H1 (cell line): ENCODE measurements around the gene MOGAT2. TPM values are rescaled to one million over a fixed set of nuclear protein-coding genes. Genes with fewer than 3 reads are reported as not detected.

Experiments
- BCL11A ChIP-seq, 2 experiments: IDR thresholded peaks; one replicate each; pipeline ENCODE4 v1.6.1; 2011; ENCODE audit warnings: low read depth in 2 of 2, low read length in 2 of 2, mild to moderate bottlenecking in 2 of 2
- BRCA1 ChIP-seq: IDR thresholded peaks from 2 replicates; pipeline ENCODE4 v1.6.1; 2012; ENCODE audit warnings: low read depth, low read length, improper control_type of control experiment
- YY1 ChIP-seq: IDR thresholded peaks from 2 replicates; pipeline ENCODE4 v1.6.1; 2011; ENCODE audit warnings: low read depth, mild to moderate bottlenecking, low read length
- polyA plus RNA-seq, 7 experiments: library from polyadenylated mRNA; depleted of rRNA in 3 of 7; stranded (reverse) in 5 of 7; unstranded in 2 of 7; fragments of >200 nt in 5 of 7; fragments of 200-250 nt in 2 of 7; gene quantifications; 1 replicate in 5 of 7; 2 replicates in 1 of 7; 4 replicates in 1 of 7; pipeline versions ENCODE4 v1.2.1 to v1.2.3, GENCODE V29; 2011 to 2013; ENCODE audit warnings: missing spikeins in 2 of 7, mixed read lengths in 2 of 7
- total RNA-seq: library from RNA; stranded (reverse); fragmentation: NEBNext Ultra II Directional; extraction: Animal tissue kit (Norgen Biotek cat#: 25700); gene quantifications from 2 replicates; pipeline ENCODE4 v1.2.1, GENCODE V29; 2021

MOGAT2 gene
- total and polyA plus RNA-seq, 2 of the 8 experiments (the other 6 are each of a cell fraction or from before 2014, with no cell fraction given): not detected

DNA sequence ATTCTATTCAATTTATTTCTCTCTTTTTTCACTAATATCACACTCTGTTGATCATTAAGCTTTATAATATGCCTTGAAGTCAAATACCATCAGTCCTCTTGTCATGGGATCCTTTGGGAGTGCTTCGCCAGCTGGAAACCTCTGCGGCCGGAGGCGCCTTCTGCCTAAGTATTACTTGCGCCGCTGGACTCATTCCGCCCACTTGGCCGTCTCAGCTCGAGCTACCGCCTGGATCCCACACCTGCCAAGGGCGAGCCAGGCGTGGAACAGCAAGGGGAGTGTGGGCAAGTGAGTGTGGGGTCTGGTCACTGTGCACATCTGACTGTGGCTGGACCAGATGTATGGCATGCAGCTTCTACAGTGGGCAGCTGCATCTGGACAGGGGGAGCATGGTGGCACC is 39.7 kb upstream of the MOGAT2 start (continued):
- no peak for TF ChIP-seq BRCA1
- TF ChIP-seq YY1: no peak
- no peak for TF ChIP-seq BCL11A (IDR thresholded peaks at IDR 0.05; ENCODE audit: low read depth in 2 of 2, low read length in 2 of 2)
